ENCODE data around the gene SLX4IP.

Gene SLX4IP

GRCh38 chr20:10649797-10650160 lies 214.7 kb downstream of the SLX4IP start:
- DNase-seq (ENCODE audit: low read depth) = no peak

GRCh38 chr20:10651227-10651990 lies 216.3 kb downstream of the SLX4IP start:
- no peak for DNase-seq (ENCODE audit: low read depth)

GRCh38 chr20:10652185-10652584 lies 217.1 kb downstream of the SLX4IP start:
- no peak for DNase-seq (ENCODE audit: low read depth)

- DNase-seq (ENCODE audit: low read depth) = no peak
These were observed 217.7 kb downstream of the SLX4IP start for GRCh38 chr20:10652660-10653261.

- no peak for DNase-seq (ENCODE audit: low read depth)
These were observed 218.6 kb downstream of the SLX4IP start for GRCh38 chr20:10653599-10654249.

GRCh38 chr20:10654250-10654610 lies 219.1 kb downstream of the SLX4IP start:
- DNase-seq (ENCODE audit: low read depth) = no peak

GRCh38 chr20:10654630-10655029 lies 219.5 kb downstream of the SLX4IP start:
- no peak for DNase-seq (ENCODE audit: low read depth)

GRCh38 chr20:10655720-10656669 lies 220.9 kb downstream of the SLX4IP start:
- DNase-seq (ENCODE audit: low read depth) = no peak

GRCh38 chr20:10657453-10657852 lies 222.3 kb downstream of the SLX4IP start:
- DNase-seq (ENCODE audit: low read depth) = no peak

GRCh38 chr20:10658051-10658823 lies 223.1 kb downstream of the SLX4IP start:
- DNase-seq (ENCODE audit: low read depth) = no peak

- no peak for DNase-seq (ENCODE audit: low read depth)
These were observed 223.9 kb downstream of the SLX4IP start for GRCh38 chr20:10658876-10659632.

GRCh38 chr20:10659651-10660601 lies 224.8 kb downstream of the SLX4IP start:
- no peak for DNase-seq (ENCODE audit: low read depth)

- DNase-seq (ENCODE audit: low read depth) = no peak
These were observed 225.6 kb downstream of the SLX4IP start for GRCh38 chr20:10660661-10661060.

GRCh38 chr20:10661261-10661660 lies 226.2 kb downstream of the SLX4IP start:
- no peak for DNase-seq (ENCODE audit: low read depth)

- no peak for DNase-seq (ENCODE audit: low read depth)
These were observed 227.0 kb downstream of the SLX4IP start for GRCh38 chr20:10662151-10662550.

GRCh38 chr20:10662661-10663458 lies 227.8 kb downstream of the SLX4IP start:
- no peak for DNase-seq (ENCODE audit: low read depth)

- DNase-seq (ENCODE audit: low read depth) = no peak
These were observed 228.7 kb downstream of the SLX4IP start for GRCh38 chr20:10663756-10664155.

- no peak for DNase-seq (ENCODE audit: low read depth)
These were observed 230.0 kb downstream of the SLX4IP start for GRCh38 chr20:10665027-10665561.

Measured in activated gamma-delta T cell treated with anti-CD3 and anti-CD28 coated beads, Interleukin-2, amount 50 U/mL, for 16 hours (primary cell).